Mucosa of stomach (tissue), 1 donor: ENCODE results near the gene TOM1L2.
A peak's percentile ranks its signal among the peaks of the same experiment; 100 is the strongest.

Experiments
- H3K27me3 ChIP-seq: one replicate; pipeline ENCODE4 v1.7.0; 2013; ENCODE audit warnings: mild to moderate bottlenecking, low read length; ENCODE audit not compliant: control insufficient read depth, insufficient read depth
- H3K36me3 ChIP-seq: one replicate; pipeline ENCODE4 v1.7.0; 2013; ENCODE audit warnings: low read length; ENCODE audit not compliant: control insufficient read depth, insufficient read depth
- H3K4me1 ChIP-seq: one replicate; pipeline ENCODE4 v1.7.0; 2013; ENCODE audit warnings: mild to moderate bottlenecking, low read length; ENCODE audit not compliant: control insufficient read depth, insufficient read depth
- H3K4me3 ChIP-seq: one replicate; pipeline ENCODE4 v1.7.0; 2013; ENCODE audit warnings: low read length
- H3K9ac ChIP-seq: one replicate; pipeline ENCODE4 v1.7.0; 2013; ENCODE audit warnings: mild to moderate bottlenecking, low read length, moderate library complexity
- H3K9me3 ChIP-seq: one replicate; pipeline ENCODE4 v1.7.0; 2013; ENCODE audit warnings: mild to moderate bottlenecking, low read length, moderate library complexity; ENCODE audit not compliant: control insufficient read depth
- donor health status: Pancreatic carcinoma.

The TOM1L2 gene

DNA sequence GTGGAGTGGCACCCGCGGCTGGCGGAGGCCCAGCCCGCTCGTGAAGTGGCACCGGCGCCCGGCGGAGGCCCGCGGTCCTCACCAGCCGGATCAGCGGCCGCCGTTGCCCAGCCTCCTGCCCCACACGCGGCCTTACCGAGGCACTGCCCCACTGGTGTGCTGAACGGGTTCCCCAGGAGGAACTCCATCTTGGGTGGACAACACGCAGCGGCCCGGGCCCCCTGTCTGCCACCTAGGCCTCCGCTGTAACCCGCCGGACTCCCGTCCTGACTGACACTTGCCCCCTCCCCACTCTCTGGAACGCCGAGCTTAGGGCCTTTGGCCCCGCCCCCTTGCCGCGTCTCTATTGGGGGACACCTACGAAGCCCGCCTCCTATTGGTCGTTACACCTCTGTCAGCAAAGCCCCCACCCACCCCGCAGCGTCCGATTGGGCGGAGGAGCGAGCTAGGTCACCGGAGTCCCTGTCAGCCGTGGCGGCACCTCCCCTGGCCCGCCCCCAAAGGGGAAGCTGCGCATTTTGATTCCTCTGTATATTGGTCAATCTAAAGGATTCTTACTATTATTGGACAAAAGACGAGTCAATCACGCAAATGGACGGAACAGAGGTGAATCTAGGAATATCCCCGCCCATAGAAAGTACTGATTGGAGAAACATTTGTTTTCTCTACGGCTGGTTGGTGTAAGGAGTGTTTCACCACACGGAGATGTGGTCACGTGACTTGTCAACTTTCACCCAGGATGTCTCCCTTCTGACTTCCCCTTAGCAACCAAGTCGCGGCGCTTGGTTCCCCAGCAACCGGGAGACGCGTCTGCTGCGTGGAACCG lies at the start of gene TOM1L2, which contains the start of gene DRC3:
TOM1L2 (minus strand) TSS at position 275 of the 826 bp plus-strand sequence; CDS start at position 188, 87 bp downstream.
DRC3 (plus strand) TSS at position 737 of the 826 bp plus-strand sequence. CDS start 4,737 bp downstream, outside the sequence.
- Histone ChIP-seq H3K9ac (peak within 1 kb of the TSS; percentile 86), H3K4me3 (peak within 1 kb of the TSS; percentile 68), H3K9me3 (no peaks in the 10 kb centered on the region), H3K27me3 (no peaks in the 10 kb centered on the region), H3K36me3 (no peaks in the 10 kb centered on the region), H3K4me1 (peaks cover 17% of the 10 kb centered on the region)

DNA sequence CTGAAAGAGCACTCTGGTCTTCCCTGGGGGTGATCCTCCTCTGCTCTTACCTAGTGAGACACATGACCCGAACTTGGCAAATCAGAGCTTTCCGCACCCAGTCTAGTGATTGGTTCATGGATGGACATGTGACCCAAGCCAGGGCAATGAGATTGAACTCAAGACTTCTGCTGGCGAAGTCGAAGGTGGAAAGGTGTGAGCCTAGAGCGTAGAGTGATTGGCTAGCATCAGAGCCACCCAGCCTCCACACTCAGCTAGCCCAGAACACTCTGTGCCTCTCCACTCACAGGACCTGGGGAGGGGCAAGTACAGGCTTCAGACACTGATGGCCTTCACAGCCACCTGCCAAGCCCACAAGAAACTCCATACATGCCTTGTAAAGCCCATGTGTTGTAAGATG lies 49.2 kb upstream of the TOM1L2 start:
- Histone ChIP-seq H3K4me1 (peaks cover 15% of the 10 kb centered on the region), H3K36me3 (no peaks in the 10 kb centered on the region), H3K9ac (no peak overlapping the region), H3K9me3 (no peaks in the 10 kb centered on the region), H3K27me3 (no peaks in the 10 kb centered on the region), H3K4me3 (no peak overlapping the region)

DNA sequence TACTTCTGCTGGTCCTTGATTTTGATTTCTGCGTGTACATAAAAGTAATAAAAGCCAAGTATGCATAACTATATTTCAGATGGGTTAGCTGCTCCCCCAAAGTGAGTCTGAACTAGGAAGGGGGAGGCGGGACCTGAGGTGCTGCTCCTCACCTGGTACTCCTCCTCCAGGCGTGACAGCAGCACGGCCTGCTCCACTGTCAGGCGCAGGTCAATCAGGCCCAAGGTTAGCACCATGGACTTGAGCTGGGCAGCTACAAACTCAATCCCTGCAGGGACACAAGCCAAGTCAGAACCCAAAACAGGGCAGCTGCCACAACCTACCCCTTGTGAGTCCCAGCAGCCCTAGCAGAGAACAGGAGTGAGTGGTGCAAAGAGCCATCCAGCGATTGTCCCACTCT lies 48.8 kb upstream of the TOM1L2 start:
- Histone ChIP-seq H3K36me3 (no peaks in the 10 kb centered on the region), H3K9me3 (no peaks in the 10 kb centered on the region), H3K4me3 (no peak overlapping the region), H3K27me3 (no peaks in the 10 kb centered on the region), H3K9ac (no peak overlapping the region), H3K4me1 (peaks cover 15% of the 10 kb centered on the region)

DNA sequence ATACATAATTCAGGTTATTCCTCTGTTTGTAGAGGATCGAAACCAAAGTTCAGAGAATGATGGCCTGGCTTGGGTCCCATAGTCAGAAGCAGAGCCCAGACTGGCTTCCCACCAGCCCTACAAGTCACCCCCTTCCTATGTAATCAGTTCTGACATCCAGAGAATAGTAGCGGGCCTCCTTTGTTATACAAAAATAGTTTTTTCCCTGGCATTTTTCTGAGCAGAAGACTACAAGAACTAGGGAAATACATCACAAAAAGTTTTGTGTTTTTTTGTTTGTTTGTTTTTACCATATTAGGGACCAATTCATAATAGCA lies 47.6 kb upstream of the TOM1L2 start:
- Histone ChIP-seq H3K27me3 (no peaks in the 10 kb centered on the region), H3K9me3 (no peaks in the 10 kb centered on the region), H3K4me3 (no peak overlapping the region), H3K36me3 (no peaks in the 10 kb centered on the region), H3K4me1 (peaks cover 15% of the 10 kb centered on the region), H3K9ac (no peak overlapping the region)

GRCh38 chr17:18018411-18018921 lies 46.3 kb upstream of the TOM1L2 start:
- Histone ChIP-seq H3K9ac (no peak overlapping the region), H3K36me3 (no peaks in the 10 kb centered on the region), H3K4me3 (no peak overlapping the region), H3K9me3 (no peaks in the 10 kb centered on the region), H3K4me1 (peaks cover 15% of the 10 kb centered on the region), H3K27me3 (no peaks in the 10 kb centered on the region)

- peaks cover 15% of the 10 kb centered on the region for H3K4me1 ChIP-seq
- no peak overlapping the region for H3K4me3 ChIP-seq
- no peaks in the 10 kb centered on the region for H3K27me3 ChIP-seq
- no peaks in the 10 kb centered on the region for H3K36me3 ChIP-seq
- H3K9ac ChIP-seq, result no peak overlapping the region
- H3K9me3 ChIP-seq, result no peaks in the 10 kb centered on the region
Observed at GRCh38 chr17:18017958-18018357, 45.8 kb upstream of the TOM1L2 start.

GRCh38 chr17:18016426-18016825 lies 44.2 kb upstream of the TOM1L2 start:
- H3K36me3 ChIP-seq, result no peaks in the 10 kb centered on the region
- H3K9me3 ChIP-seq, result no peaks in the 10 kb centered on the region
- H3K4me3 ChIP-seq, result no peak overlapping the region
- peaks cover 15% of the 10 kb centered on the region for H3K4me1 ChIP-seq
- H3K27me3 ChIP-seq, result no peaks in the 10 kb centered on the region
- no peak overlapping the region for H3K9ac ChIP-seq

- H3K9ac ChIP-seq, result no peak overlapping the region
- H3K36me3 ChIP-seq, result no peaks in the 10 kb centered on the region
- H3K9me3 ChIP-seq, result no peaks in the 10 kb centered on the region
- no peak overlapping the region for H3K4me3 ChIP-seq
- H3K27me3 ChIP-seq, result no peaks in the 10 kb centered on the region
- H3K4me1 ChIP-seq, result peaks cover 15% of the 10 kb centered on the region
Observed at GRCh38 chr17:18015593-18015992, 43.4 kb upstream of the TOM1L2 start.

DNA sequence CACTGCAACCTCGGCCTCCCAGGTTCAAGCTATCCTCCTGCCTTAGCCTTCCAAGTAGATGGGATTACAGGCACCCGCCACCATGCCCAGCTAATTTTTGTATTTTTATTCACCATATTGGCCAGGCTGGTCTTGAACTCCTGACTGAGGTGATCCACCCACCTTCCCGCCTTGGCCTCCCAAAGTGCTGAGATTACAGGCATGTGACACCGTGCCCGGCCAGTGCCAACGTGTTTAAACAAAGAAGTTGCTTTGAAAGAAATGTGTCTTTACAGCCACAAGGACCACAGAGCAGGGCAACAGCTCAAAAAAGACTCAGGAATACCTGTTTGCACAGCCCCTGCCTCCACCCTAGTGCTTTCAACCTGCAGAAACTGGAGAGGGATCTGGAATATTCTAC lies 41.8 kb upstream of the TOM1L2 start:
- Histone ChIP-seq H3K36me3 (no peaks in the 10 kb centered on the region), H3K9ac (no peak overlapping the region), H3K27me3 (no peaks in the 10 kb centered on the region), H3K4me3 (no peak overlapping the region), H3K4me1 (peaks cover 15% of the 10 kb centered on the region), H3K9me3 (no peaks in the 10 kb centered on the region)

- Histone ChIP-seq H3K36me3 (no peaks in the 10 kb centered on the region), H3K9me3 (no peaks in the 10 kb centered on the region), H3K27me3 (no peaks in the 10 kb centered on the region)
Observed at GRCh38 chr17:18011286-18011685, 39.1 kb upstream of the TOM1L2 start.

GRCh38 chr17:18009609-18010420 lies 37.6 kb upstream of the TOM1L2 start:
- no peak overlapping the region for H3K4me3 ChIP-seq
- H3K27me3 ChIP-seq, result no peaks in the 10 kb centered on the region
- no peaks in the 10 kb centered on the region for H3K4me1 ChIP-seq
- no peak overlapping the region for H3K9ac ChIP-seq
- no peaks in the 10 kb centered on the region for H3K36me3 ChIP-seq
- no peaks in the 10 kb centered on the region for H3K9me3 ChIP-seq

More at GRCh38 chr17:18011286-18011685, 39.1 kb upstream of the TOM1L2 start:
- H3K4me3 ChIP-seq, result no peak overlapping the region
- H3K4me1 ChIP-seq, result no peaks in the 10 kb centered on the region
- H3K9ac ChIP-seq, result no peak overlapping the region
